H9 (cell line): ENCODE data around the gene LRCH1. TPM values are rescaled to one million over a fixed set of nuclear protein-coding genes. Genes with fewer than 3 reads are reported as not detected.

Experiments
- DNase-seq: peaks from one replicate; pipeline ENCODE4 v3.0.0-alpha.2; 2017
- H2AFZ ChIP-seq: one replicate; pipeline ENCODE4 v1.6.1; 2013; ENCODE audit warnings: mild to moderate bottlenecking, low read length, control low read depth, moderate library complexity
- H2AK5ac ChIP-seq: 2 replicates; pipeline ENCODE4 v1.6.1; 2013; ENCODE audit warnings: low read length, control low read depth, mixed read lengths; ENCODE audit not compliant: insufficient read length
- H2BK120ac ChIP-seq: one replicate; pipeline ENCODE4 v1.6.1; 2013; ENCODE audit warnings: low read depth, mild to moderate bottlenecking, low read length, control low read depth, inconsistent platforms; ENCODE audit not compliant: poor library complexity, severe bottlenecking
- H2BK12ac ChIP-seq: 2 replicates; pipeline ENCODE4 v1.6.1; 2013; ENCODE audit warnings: low read length, control low read depth, mixed read lengths, low read depth; ENCODE audit not compliant: insufficient read length
- H2BK15ac ChIP-seq: 2 replicates; pipeline ENCODE4 v1.6.1; 2013; ENCODE audit warnings: low read depth, low read length, control low read depth
- H2BK20ac ChIP-seq: one replicate; pipeline ENCODE4 v1.6.1; 2013; ENCODE audit warnings: low read depth, mild to moderate bottlenecking, low read length, control low read depth, inconsistent platforms; ENCODE audit not compliant: poor library complexity, severe bottlenecking
- H2BK5ac ChIP-seq: 2 replicates; pipeline ENCODE4 v1.6.1; 2013; ENCODE audit warnings: low read length, control low read depth, mixed read lengths; ENCODE audit not compliant: insufficient read length
- H3K14ac ChIP-seq: 2 replicates; pipeline ENCODE4 v1.6.1; 2013; ENCODE audit warnings: low read length, control low read depth; ENCODE audit not compliant: insufficient read depth
- H3K18ac ChIP-seq: 2 replicates; pipeline ENCODE4 v1.6.1; 2013; ENCODE audit warnings: low read depth, mild to moderate bottlenecking, mixed read lengths, low read length, control low read depth; ENCODE audit not compliant: insufficient read length
- H3K23ac ChIP-seq: 2 replicates; pipeline ENCODE4 v1.6.1; 2013; ENCODE audit warnings: low read length, control low read depth, mixed read lengths, low read depth; ENCODE audit not compliant: insufficient read length
- H3K23me2 ChIP-seq: 2 replicates; pipeline ENCODE4 v1.6.1; 2013; ENCODE audit warnings: low read depth, mild to moderate bottlenecking, mixed read lengths, low read length, control low read depth; ENCODE audit not compliant: insufficient read length, poor library complexity, severe bottlenecking
- H3K27ac ChIP-seq: 2 replicates; pipeline ENCODE4 v1.5.1; 2013; ENCODE audit warnings: low read length, control low read depth, mixed read lengths, low read depth; ENCODE audit not compliant: insufficient read length
- H3K27me3 ChIP-seq: 2 replicates; pipeline ENCODE4 v1.6.1; 2013; ENCODE audit warnings: low read length, control low read depth, inconsistent platforms; ENCODE audit not compliant: insufficient read depth
- H3K4ac ChIP-seq: 2 replicates; pipeline ENCODE4 v1.6.1; 2013; ENCODE audit warnings: low read depth, mild to moderate bottlenecking, control low read depth, inconsistent platforms, low read length, moderate library complexity
- H3K4me1 ChIP-seq: 2 replicates; pipeline ENCODE4 v1.6.1; 2013; ENCODE audit warnings: low read length, control low read depth, inconsistent platforms; ENCODE audit not compliant: insufficient read depth
- H3K4me2 ChIP-seq: 2 replicates; pipeline ENCODE4 v1.6.1; 2013; ENCODE audit warnings: low read length, control low read depth, mixed read lengths; ENCODE audit not compliant: insufficient read length, insufficient read depth
- H3K56ac ChIP-seq: 2 replicates; pipeline ENCODE4 v1.6.1; 2013; ENCODE audit warnings: low read depth, mild to moderate bottlenecking, mixed read lengths, low read length, control low read depth; ENCODE audit not compliant: insufficient read length
- H3K79me1 ChIP-seq: 2 replicates; pipeline ENCODE4 v1.6.1; 2013; ENCODE audit warnings: low read depth, mild to moderate bottlenecking, moderate library complexity, low read length, control low read depth, inconsistent platforms; ENCODE audit not compliant: insufficient read depth, poor library complexity, severe bottlenecking
- H3K79me2 ChIP-seq: 2 replicates; pipeline ENCODE4 v1.6.1; 2013; ENCODE audit warnings: low read length, control low read depth, inconsistent platforms; ENCODE audit not compliant: insufficient read depth
- H3K9ac ChIP-seq: 2 replicates; pipeline ENCODE4 v1.6.1; 2013; ENCODE audit warnings: low read length, control low read depth, mixed read lengths; ENCODE audit not compliant: insufficient read length; ENCODE audit errors: extremely low read depth
- H3K9me3 ChIP-seq: one replicate; pipeline ENCODE4 v1.6.1; 2013; ENCODE audit warnings: low read depth, low read length, inconsistent platforms; ENCODE audit not compliant: control insufficient read depth
- H3T11ph ChIP-seq: one replicate; pipeline ENCODE4 v1.6.1; 2013; ENCODE audit warnings: mild to moderate bottlenecking, low read length, control low read depth, inconsistent platforms
- H4K20me1 ChIP-seq: one replicate; pipeline ENCODE4 v1.6.1; 2013; ENCODE audit not compliant: control insufficient read depth, insufficient read length, insufficient read depth
- H4K5ac ChIP-seq: 2 replicates; pipeline ENCODE4 v1.6.1; 2013; ENCODE audit warnings: low read depth, mild to moderate bottlenecking, mixed read lengths, low read length, control low read depth; ENCODE audit not compliant: insufficient read length
- H4K8ac ChIP-seq: replicated peaks from 2 replicates; pipeline ENCODE4 v1.6.1; 2013; ENCODE audit warnings: low read length, control low read depth, mixed read lengths, low read depth; ENCODE audit not compliant: insufficient read length
- H4K91ac ChIP-seq: 2 replicates; pipeline ENCODE4 v1.6.1; 2013; ENCODE audit warnings: low read depth, mild to moderate bottlenecking, moderate library complexity, mixed read lengths, low read length, control low read depth; ENCODE audit not compliant: insufficient read length
- H3K27ac Mint-ChIP-seq, 3 experiments: 2 replicates in 2 of 3; 3 replicates in 1 of 3; pipeline ENCODE4 v1.8.0; 2020 to 2021; ENCODE audit warnings: mixed read lengths in 3 of 3, mild to moderate bottlenecking in 1 of 3, moderate library complexity in 1 of 3
- H3K27me3 Mint-ChIP-seq: 2 replicates; pipeline ENCODE4 v1.8.0; 2021; ENCODE audit warnings: low read depth, mild to moderate bottlenecking, moderate library complexity, mixed read lengths
- H3K36me3 Mint-ChIP-seq, 3 experiments: 2 replicates in 2 of 3; 3 replicates in 1 of 3; pipeline ENCODE4 v1.8.0; 2020 to 2021; ENCODE audit warnings: low read depth in 3 of 3, mixed read lengths in 3 of 3; ENCODE audit not compliant: insufficient read depth in 1 of 3
- H3K4me1 Mint-ChIP-seq, 2 experiments: 2 replicates each; pipeline ENCODE4 v1.8.0; 2020; ENCODE audit warnings: mixed read lengths in 2 of 2
- H3K4me3 Mint-ChIP-seq, 2 experiments: 2 replicates in 1 of 2; 3 replicates in 1 of 2; pipeline ENCODE4 v1.8.0; 2020 to 2021; ENCODE audit warnings: mild to moderate bottlenecking in 2 of 2, mixed read lengths in 2 of 2, moderate library complexity in 1 of 2
- H3K9me3 Mint-ChIP-seq, 2 experiments: 2 replicates in 1 of 2; 3 replicates in 1 of 2; pipeline ENCODE4 v1.8.0; 2020; ENCODE audit warnings: mild to moderate bottlenecking in 2 of 2, mixed read lengths in 2 of 2, moderate library complexity in 1 of 2
- WGBS: extraction: QIAGEN DNeasy Blood & Tissue Kit; methylation state at CpG from one replicate; pipeline ENCODE4 v1.1.7; 2013; ENCODE audit warnings: missing lambda C conversion rate, low lambda C conversion rate, mixed read lengths; ENCODE audit not compliant: insufficient read length; ENCODE audit errors: extremely low coverage; 5-methylcytosine and 5-hydroxymethylcytosine counted together
- total RNA-seq: library from RNA; stranded (reverse); gene quantifications from 2 replicates; pipeline ENCODE4 v1.2.1, GENCODE V29; 2021
- TF ChIP-seq, protein P1 (sequence below): fragments of 200-600 bp; sonication (generic); conservative IDR thresholded peaks from 3 replicates; pipeline ENCODE4 v1.8.0; 2021; ENCODE audit warnings: antibody characterized with exemption, mild to moderate bottlenecking

Gene LRCH1
- total RNA-seq, 1 experiment from 2014 or later = 8.0 TPM

DNA sequence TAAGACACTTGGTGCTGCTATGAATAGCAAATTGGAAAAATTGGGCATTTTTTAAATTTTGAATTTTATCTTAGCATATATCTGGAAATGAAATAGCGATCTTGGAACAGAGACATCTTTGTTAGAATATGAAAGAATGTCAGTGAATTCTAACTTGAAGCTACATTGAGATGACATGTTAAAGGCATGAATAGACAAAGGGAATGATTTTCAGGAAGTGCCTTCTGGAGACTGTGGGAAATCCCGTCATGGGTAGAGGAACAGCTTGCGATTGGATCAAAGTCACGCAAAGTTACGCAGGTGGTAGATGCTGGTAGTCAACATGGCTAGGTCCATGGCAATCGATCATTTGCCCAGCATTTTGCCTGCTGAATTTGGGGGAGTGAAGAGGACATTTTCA lies 43.5 kb downstream of the LRCH1 start:
- WGBS = no CpG with 5 or more reads among the region's 6 CpGs
- no peak for DNase-seq
- Histone ChIP-seq H2BK15ac (no peak overlapping the region), H3K18ac (no peak overlapping the region), H2BK120ac (no peak overlapping the region), H4K91ac (no peak overlapping the region), H4K8ac (no peak overlapping the region), H2BK20ac (no peak overlapping the region), H2AK5ac (no peak overlapping the region), H3K79me2 (no peaks in the 10 kb centered on the region), H3K4me1 (0 out of 2 replicates have a peak, but pooled peaks cover 1% of the 10 kb centered on the region), H2BK12ac (no peak overlapping the region), H3K27ac (no peak overlapping the region), H3K9me3 (no peaks in the 10 kb centered on the region), H3K56ac (no peak overlapping the region), H3K14ac (no peak overlapping the region), H4K20me1 (no peaks in the 10 kb centered on the region), H3T11ph (no peak overlapping the region), H2AFZ (no peak overlapping the region), H3K23me2 (no peaks in the 10 kb centered on the region), H4K5ac (no peak overlapping the region), H3K23ac (no peak overlapping the region), H3K79me1 (peaks cover 3% of the 10 kb centered on the region), H2BK5ac (no peak overlapping the region), H3K4ac (no peak overlapping the region), H3K27me3 (no peaks in the 10 kb centered on the region), H3K9ac (no peak overlapping the region), H3K4me2 (no peak overlapping the region)
- Mint-ChIP-seq H3K27me3 (no peaks in the 10 kb centered on the region), H3K27ac (no peak overlapping the region), H3K9me3 (no peaks in the 10 kb centered on the region), H3K4me3 (no peak overlapping the region), H3K4me1 (peaks cover 3% of the 10 kb centered on the region in 2 experiments; a peak in 2 of 4 replicates), H3K36me3 (peaks cover 0 to 6% (median 0%) of the 10 kb centered on the region in 3 experiments; a peak in 1 of 7 replicates)
- TF ChIP-seq, protein P1, sequence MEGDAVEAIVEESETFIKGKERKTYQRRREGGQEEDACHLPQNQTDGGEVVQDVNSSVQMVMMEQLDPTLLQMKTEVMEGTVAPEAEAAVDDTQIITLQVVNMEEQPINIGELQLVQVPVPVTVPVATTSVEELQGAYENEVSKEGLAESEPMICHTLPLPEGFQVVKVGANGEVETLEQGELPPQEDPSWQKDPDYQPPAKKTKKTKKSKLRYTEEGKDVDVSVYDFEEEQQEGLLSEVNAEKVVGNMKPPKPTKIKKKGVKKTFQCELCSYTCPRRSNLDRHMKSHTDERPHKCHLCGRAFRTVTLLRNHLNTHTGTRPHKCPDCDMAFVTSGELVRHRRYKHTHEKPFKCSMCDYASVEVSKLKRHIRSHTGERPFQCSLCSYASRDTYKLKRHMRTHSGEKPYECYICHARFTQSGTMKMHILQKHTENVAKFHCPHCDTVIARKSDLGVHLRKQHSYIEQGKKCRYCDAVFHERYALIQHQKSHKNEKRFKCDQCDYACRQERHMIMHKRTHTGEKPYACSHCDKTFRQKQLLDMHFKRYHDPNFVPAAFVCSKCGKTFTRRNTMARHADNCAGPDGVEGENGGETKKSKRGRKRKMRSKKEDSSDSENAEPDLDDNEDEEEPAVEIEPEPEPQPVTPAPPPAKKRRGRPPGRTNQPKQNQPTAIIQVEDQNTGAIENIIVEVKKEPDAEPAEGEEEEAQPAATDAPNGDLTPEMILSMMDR = no peak
